GM19468 (cell line): ENCODE results near the gene SLC25A26.
"Not testable (repeated sequence)": the region's sequence is repeated elsewhere in the genome, so short reads cannot be mapped to it uniquely, and the experiment has no call there.

ENCODE experiments used
- ATAC-seq: cut with Tn5 transposase; IDR thresholded peaks from one replicate; pipeline ENCODE4 v1.9.1; 2021; ENCODE audit warnings: mild to moderate bottlenecking, moderate library complexity, moderate number of reproducible peaks; ENCODE audit not compliant: unreplicated experiment; ENCODE audit errors: extremely low read depth

SLC25A26 gene

GRCh38 chr3:66224220-66224619 lies 3.4 kb downstream of the SLC25A26 start:
- no peak for ATAC-seq

GRCh38 chr3:66226093-66226492 lies 5.3 kb downstream of the SLC25A26 start:
- ATAC-seq, result not testable (repeated sequence)

GRCh38 chr3:66227051-66227450 lies 6.2 kb downstream of the SLC25A26 start:
- no peak for ATAC-seq

- ATAC-seq, result no peak
These were observed 7.1 kb downstream of the SLC25A26 start for GRCh38 chr3:66227915-66228314.

GRCh38 chr3:66228707-66229106 lies 7.9 kb downstream of the SLC25A26 start:
- ATAC-seq, result no peak

- ATAC-seq, result no peak
These were observed 9.1 kb downstream of the SLC25A26 start for GRCh38 chr3:66229931-66230330.

GRCh38 chr3:66233033-66233432 lies 12.2 kb downstream of the SLC25A26 start:
- no peak for ATAC-seq

- no peak for ATAC-seq
These were observed 15.5 kb downstream of the SLC25A26 start for GRCh38 chr3:66236281-66236680.

- no peak for ATAC-seq
These were observed 16.8 kb downstream of the SLC25A26 start for GRCh38 chr3:66237552-66237951.

- ATAC-seq, result no peak
These were observed 18.8 kb downstream of the SLC25A26 start for GRCh38 chr3:66239513-66240123.

GRCh38 chr3:66241466-66241865 lies 20.7 kb downstream of the SLC25A26 start:
- ATAC-seq, result no peak

- no peak for ATAC-seq
These were observed 22.1 kb downstream of the SLC25A26 start for GRCh38 chr3:66242788-66243464.

- no peak for ATAC-seq
These were observed 27.8 kb downstream of the SLC25A26 start for GRCh38 chr3:66248641-66249040.

GRCh38 chr3:66253790-66254620 lies 33.2 kb downstream of the SLC25A26 start:
- ATAC-seq, result no peak

GRCh38 chr3:66255865-66256264 lies 35.1 kb downstream of the SLC25A26 start:
- no peak for ATAC-seq

- ATAC-seq, result no peak
These were observed 36.0 kb downstream of the SLC25A26 start for GRCh38 chr3:66256806-66257205.

- ATAC-seq, result no peak
These were observed 38.9 kb downstream of the SLC25A26 start for GRCh38 chr3:66259566-66260255.

GRCh38 chr3:66260431-66260830 lies 39.6 kb downstream of the SLC25A26 start:
- no peak for ATAC-seq

- no peak for ATAC-seq
These were observed 40.6 kb downstream of the SLC25A26 start for GRCh38 chr3:66261355-66261754.

- no peak for ATAC-seq
These were observed 44.8 kb downstream of the SLC25A26 start for GRCh38 chr3:66265649-66266048.

GRCh38 chr3:66266551-66266950 lies 45.8 kb downstream of the SLC25A26 start:
- no peak for ATAC-seq
